GM18519 (cell line): Measurements from ENCODE around the gene LRRC4B.

Experiments
- ATAC-seq: cut with Tn5 transposase; IDR thresholded peaks from one replicate; pipeline ENCODE4 v1.9.1; 2021; ENCODE audit warnings: mild to moderate bottlenecking, moderate library complexity; ENCODE audit not compliant: unreplicated experiment, low FRiP score

Gene LRRC4B

DNA sequence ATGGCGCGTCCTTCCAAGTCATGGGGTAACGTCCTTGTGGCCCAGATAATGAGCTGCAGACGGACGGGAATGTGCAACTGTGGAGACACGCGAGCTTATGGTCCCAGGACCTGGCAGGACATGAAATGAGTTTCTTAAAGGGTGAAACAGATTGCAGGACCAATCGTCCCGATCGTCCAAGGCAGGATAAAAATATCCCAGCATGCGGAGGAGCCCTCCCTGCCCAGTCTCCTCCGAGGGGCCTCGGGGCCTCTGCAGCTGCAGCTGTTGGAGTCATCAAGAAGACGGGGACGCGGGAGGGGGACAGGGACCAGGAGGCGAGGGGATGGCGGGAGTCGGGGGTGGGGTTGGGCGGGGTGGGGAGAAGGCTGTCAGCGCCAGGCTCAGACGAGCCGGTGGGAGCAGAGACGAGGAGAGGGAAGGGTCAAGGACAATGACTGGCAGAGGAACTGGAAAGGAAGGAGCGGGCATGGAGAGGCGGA is 77.2 kb downstream of the LRRC4B start:
- no peak for ATAC-seq

DNA sequence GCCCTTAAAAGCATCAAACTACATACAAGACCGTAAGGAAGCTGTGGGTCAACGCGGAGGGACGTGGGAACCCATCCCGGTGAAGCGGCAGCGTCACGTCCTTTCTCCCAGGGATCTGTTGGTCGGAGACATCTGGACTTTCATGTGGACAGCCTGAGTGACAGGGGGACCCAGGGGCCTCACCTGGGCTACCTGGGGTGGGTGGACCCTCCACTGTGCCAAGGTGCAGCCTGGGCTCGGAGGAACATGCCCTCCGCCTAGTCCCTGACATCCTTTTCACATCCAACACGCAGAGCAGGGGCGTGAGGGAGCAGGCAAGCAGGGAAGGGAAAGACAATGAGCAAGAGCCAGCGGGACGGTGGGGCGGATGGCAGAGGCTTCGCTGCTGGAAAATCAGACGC is 77.8 kb downstream of the LRRC4B start:
- ATAC-seq = no peak

DNA sequence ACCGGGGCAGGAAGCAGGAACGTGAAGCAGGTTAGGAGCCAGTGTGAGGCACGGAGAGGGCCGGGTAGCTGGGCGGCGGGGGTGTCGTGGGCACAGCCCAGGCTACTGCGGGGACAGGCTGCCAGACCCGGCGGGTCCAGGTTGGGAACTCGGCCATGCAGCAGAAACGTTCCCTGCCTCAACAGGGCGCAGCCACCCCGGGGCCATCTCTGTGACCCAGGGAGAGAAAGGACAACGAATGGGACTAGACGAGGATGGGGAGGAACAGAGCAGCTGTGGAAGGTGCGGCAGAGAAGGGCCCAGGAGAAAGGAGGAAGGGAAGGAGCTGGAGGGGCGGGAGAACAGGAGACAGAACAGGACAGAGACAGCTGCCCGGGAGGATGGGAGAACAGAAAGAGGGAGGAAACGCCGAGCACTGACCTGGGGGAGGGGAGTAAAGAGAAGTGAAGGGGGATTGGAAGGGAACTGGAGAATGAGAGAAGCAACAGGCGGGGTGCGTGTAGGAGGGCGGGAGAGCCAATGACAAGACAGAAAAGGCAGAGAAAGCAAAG is 78.7 kb downstream of the LRRC4B start:
- no peak for ATAC-seq

DNA sequence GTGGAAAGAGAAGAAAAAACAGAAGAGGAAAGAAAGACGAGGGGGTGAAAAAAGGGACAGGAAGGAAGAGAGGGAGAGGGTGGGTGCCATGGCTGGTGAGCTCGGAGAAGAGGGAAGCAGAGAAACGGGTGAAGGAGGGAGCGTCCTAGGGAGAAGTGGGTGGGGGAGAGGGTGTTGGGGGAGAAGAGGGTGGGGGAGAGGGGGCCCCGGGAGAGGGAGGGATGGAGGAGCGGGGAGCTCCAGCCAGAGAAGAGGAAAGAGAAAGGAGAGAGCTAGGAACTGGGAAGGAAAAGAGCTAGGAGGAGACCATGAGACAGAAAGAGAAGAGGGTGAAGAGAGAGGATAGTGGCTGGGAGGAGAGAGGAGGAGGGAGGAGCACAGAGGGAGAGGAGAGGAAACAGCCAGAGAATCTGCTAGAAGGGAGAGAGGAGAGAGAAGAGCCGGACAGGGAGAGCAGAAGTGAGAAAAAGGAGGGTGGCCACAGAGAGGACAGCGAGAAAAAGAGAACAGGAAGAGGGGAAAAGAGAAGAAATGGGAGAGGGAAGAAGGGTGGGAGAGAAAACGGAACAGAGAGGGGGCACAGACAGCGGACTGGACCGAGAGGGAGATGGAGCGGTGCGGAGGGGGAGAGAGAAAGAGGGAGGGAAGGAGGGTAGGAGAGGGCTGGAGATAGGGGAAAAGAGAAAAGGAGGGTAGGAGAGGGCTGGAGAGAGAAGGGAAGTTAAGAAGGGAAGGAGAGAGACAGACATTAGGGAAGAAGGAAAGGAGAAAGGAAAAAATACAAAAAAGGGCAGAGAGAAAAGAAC is 79.6 kb downstream of the LRRC4B start:
- ATAC-seq = no peak

DNA sequence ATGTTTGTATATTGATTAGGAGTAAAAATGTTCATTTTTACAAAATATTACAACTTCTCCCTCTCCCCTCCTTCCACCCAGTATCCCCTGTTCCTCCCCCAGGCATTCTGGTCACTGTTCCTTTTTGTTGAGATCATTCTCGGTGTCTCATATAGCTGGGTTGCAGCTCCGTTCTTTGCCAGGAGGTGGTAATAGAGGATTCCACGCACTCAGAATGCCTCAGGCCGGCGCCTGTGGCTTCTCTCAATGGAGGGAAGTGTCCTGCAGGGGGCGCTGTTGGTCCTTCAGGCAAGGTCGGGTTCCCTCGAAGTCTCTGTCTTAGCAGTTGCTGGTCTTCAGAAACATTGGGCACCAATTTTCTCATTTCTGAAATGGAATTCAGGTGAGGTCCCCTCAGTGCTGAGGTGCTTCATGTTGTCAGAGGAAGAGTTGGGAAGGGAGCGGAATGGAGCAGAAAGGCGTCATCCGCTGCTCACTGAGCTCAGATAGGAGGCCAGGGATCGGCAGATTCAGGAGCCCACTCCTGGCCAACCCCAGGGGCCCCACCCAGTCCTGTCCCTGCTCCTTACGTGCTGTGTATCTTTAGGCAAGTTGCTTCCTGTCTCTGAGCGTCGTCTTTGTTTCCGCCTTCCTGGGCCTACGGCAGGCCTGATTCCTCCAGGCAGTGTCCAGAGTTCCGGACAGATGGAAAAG is 81.3 kb downstream of the LRRC4B start:
- ATAC-seq = no peak

DNA sequence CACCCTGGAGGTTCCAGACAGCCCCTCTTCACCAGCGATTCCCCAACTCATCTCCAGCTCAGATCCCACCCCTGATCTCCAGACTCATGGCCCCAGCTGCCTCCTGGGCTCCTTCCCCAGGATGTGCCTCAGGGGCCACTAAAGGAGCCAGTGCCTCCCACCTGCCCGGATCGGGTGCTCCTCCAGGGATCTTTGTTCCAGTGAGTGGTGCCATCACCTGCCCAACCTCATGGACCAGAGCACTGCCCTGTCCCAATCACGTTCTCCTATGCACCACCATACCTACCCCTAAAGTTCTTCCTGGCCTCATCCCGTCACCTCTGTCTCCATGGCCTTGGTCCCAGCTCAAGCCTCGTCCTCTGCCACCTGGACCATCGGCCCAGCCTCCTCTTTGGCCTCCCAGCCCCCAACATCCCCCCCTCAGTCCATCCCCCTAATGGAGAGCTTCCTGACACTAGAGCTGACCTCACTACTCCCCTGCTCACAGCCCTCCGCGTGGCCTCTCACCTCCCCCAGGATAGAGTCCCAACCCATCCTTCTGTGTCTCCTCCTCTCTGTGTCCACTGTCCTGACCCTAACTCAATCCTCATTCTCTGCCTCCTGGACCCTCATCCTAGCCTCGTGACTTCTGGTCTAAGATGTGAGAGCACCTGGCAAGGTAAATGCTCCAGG is 82.8 kb downstream of the LRRC4B start:
- ATAC-seq = no peak

DNA sequence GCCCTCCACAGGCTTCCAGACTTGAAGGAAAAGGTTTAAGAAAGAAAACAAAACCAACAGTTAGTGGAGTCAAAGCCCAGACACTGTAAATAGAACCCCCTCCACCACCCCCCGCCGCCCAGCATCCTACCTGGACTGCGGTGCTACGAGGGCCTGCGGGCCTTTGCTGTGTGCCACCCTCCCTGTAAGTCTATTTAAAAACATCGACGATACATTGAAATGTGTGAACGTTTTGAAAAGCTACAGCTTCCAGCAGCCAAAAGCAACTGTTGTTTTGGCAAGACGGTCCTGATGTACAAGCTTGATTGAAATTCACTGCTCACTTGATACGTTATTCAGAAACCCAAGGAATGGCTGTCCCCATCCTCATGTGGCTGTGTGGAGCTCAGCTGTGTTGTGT is 85.3 kb downstream of the LRRC4B start:
- ATAC-seq = no peak

DNA sequence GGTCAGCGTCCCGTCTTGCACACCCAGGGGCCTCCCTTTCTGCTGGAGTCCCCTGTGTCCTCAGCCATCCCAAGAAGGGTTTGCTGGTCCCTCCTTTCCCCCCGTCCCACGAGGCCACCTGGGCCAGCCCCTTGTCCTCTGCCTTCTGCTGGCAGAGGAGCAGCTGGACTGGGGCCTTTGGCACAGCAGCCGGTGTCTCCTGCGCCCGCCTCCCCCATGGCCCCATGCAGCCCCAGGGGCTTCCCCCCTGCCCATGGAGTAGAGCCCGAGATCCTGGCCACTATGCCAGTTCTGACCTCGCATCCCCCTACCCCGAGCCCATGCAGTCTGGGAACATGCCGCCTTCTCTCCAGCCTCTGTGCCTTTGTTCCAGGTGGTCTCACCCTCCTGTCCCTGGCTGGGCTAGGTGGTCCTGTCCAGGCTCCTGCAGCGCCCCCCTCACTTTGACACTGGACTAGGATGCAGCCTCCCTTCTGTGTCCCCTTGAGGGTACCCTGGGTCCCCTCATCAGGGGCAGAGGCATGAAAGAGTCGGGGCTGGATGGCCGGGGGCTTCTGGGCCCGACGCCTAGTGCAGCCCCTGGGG is 85.9 kb downstream of the LRRC4B start:
- no peak for ATAC-seq

DNA sequence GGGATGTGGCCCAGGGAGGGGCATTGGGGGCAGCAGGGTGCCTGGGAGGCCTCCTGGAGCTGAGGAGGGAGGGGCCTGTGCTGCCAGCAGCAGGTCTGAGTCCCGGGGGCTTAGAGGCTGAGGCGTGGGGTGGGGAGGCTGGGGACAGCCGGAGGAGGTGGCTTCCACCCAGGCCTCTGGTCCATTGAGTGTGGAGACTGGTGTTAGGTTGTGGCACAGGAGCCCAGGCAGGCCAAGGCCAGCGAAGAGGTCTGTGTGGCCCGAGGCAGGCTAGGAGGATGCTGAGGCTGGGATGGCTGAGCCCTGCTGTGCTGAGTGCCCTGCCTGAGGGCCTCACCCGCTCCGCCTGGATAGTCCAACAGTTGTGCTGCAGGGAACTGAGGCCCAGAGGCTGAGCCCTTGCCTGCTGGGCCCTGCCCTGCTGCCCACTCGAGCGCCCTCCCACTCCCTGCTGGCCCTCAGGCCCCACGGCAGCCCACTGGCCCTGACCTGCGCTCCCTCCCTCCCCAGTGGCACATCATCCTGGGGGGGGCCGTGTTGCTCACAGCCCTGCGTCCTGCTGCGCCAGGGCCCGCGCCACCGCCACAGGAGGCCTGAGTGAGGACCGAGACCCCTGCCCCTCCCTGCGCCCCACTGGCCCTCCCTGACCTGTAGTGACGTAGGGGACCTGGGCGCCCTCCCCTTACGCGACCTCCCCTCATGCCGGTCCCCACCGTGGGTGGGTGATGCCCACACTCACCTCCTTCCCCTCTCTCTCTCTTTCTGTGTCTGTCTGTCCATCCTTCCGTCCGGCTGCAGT is 86.7 kb downstream of the LRRC4B start:
- ATAC-seq = no peak

DNA sequence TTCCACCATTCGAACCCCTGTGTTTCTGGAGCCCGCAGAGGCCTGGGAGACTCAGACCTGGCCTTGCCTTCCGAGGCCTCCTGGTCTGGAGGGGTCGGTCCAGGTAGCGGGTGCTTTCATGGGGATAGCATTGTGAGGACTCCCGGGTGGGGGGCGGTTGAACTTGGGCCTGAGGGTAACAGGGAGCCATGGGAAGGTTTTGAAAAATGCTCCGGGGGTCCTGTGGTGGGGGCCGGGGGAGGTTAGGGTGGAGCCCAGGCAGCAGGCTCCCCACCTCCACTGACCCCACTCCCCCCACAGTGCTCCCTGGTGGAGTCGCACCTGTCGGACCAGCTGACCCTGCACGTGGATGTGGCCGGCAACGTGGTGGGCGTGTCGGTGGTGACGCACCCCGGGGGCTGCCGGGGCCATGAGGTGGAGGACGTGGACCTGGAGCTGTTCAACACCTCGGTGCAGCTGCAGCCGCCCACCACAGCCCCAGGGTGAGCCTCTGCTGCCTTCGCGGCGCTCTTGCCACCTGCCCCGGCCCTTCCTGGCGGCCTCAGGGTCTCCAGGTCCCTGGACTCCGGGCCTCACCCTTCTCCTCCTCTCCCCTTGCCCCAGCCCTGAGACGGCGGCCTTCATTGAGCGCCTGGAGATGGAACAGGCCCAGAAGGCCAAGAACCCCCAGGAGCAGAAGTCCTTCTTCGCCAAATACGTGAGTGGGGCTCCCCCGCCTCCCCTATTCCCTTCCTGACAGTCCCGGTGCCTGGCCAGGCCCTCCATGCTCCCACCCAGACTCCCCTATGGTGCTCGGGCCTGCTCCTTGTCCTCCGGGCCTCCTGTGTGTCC is 87.7 kb downstream of the LRRC4B start:
- no peak for ATAC-seq

DNA sequence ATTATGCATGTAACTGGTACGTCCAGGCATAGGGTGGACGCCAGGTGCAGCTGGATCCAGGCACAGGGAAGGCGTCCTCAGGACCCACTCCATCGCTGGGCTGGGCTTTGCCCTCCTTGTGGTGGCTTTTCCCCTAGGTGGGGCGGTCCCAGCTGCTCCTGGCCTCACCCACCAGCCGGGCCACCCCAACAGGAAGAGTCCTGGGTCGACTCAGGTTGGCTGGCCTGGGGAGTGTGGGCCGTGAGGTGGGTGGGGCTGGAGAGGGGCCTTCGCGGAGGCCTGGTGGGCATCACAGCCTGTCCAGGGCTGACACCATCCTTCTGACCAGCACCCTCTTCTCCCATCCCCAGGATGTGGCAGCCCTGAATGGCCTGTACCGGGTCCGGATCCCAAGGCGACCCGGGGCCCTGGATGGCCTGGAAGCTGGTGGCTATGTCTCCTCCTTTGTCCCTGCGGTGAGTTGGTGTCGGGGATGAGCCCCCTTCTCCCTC is 88.4 kb downstream of the LRRC4B start:
- no peak for ATAC-seq

DNA sequence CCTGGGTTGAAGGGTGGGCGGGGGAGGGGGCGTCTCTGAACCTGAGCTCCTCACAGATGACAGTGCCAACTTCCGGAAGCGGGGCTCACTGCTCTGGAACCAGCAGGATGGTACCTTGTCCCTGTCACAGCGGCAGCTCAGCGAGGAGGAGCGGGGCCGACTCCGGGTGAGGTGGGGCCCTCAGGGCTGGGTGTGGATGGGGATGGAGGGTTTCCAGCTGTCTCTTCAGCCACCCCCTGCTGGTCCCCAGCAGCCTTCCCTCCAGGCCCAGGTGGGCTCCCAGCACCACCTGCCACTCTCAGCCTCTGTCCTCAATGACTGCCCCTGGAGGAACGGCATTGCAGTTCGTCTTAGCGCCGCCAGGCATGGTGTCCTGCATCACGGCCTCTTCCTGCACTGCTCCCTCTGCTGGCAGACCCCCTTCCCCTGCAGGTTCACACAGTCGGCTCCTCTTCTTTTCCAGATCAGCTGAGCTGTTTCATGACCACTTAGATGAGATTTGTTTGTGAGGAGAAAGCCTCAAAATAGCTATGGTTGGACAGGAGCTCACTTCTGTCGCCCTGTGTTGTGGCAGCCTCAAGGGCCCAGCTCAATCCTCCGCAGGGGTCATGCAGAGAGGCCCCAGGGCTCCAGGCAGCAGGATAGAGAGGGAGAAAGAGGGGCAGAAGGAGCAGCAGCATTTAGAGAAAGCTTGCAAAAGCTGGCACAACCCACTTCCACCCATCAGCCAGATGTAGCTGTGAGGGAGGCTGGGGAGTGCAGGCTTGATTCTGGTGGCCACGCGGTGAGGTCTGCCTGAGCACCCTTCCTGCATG is 89.1 kb downstream of the LRRC4B start:
- ATAC-seq = no peak

DNA sequence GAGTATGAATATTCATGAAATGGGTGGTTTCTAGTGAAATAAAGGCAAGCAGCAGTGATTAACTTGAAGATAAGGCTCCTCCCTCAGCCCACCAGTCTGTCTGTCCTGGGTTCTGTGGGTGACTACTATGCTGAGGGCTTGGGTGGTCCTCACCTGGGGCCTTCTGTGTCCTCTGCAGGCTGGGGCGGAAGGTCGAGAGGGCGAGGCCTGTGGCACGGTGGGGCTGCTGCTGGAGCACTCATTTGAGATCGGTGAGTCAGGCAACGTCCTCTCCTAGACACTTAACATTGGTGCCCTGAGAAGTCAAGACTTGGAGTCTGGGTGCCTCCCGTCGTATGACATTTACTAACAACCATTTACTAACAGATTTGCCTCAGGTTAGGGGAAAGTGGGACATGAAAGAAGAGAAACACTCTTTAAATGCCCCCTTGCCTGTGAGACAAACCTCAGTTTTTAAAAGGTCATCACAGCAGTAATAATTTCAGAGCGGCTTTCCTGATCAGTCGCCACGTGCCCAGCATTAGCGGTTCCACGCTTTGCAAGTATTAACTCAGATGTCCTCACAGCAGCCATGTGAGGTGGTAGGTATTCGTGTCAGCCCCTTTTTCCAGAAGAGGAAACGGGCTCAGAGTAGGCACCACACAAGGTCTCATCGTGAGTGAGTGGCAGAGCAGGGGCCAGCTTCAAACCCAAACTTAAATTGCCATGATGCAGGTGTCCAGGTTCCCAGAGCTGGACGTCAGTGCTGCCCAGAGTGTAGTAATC is 90.3 kb downstream of the LRRC4B start:
- ATAC-seq = no peak

DNA sequence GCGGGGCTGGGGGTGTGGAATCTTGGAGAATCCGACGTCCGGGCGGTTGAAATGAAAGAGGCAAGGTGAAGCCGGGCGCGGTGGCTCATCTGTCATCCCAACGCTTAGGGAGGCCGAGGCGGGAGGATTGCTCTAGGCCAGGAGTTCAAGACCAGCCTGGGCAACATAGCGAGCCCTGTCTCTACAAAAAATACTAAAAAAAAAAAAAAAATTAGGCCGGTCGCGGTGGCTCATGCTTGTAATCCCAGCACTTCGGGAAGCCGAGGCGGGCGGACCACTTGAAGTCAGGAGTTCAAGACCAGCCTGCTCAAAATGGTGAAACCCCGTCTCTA is 91.4 kb downstream of the LRRC4B start:
- ATAC-seq = no peak

DNA sequence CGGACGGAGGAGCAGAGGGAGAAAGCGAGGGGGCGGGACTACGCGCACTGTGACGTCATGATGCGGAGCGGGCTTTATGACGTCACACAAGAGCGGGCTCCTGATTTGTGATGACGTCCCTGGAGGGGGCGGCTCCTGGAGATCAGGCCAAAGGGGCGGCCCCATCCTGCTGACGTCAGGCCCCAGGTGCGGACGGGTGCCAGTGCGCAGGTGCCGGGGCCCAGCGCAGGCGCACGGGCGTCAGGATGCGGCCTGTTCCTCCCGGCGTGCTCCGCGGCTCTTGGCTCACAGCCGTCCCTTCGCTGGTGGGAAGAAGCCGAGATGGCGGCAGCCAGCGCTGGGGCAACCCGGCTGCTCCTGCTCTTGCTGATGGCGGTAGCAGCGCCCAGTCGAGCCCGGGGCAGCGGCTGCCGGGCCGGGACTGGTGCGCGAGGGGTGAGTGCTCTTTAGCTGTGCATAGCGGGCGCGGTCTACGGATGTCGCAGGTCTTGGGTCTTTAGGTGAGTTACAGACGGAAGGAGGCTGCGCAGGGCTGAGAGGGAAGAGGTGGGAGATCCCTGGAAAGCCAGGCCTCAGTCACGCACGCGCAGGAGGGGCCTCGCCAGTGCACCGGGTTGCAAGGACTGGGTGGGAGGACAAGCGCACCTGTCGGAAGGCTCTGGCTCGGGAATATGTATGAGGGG is 91.9 kb downstream of the LRRC4B start, which contains the start of the genes EMC10 and GARIN5A:
Gene EMC10, plus strand, starts transcription at position 284 of the 683 bp plus-strand sequence. Its CDS starts 38 bp downstream, at position 322.
Gene GARIN5A, minus strand, starts transcription at position 625 of the 683 bp plus-strand sequence. Its CDS starts 460 bp downstream, at position 165.
- ATAC-seq = peak; percentile 53

DNA sequence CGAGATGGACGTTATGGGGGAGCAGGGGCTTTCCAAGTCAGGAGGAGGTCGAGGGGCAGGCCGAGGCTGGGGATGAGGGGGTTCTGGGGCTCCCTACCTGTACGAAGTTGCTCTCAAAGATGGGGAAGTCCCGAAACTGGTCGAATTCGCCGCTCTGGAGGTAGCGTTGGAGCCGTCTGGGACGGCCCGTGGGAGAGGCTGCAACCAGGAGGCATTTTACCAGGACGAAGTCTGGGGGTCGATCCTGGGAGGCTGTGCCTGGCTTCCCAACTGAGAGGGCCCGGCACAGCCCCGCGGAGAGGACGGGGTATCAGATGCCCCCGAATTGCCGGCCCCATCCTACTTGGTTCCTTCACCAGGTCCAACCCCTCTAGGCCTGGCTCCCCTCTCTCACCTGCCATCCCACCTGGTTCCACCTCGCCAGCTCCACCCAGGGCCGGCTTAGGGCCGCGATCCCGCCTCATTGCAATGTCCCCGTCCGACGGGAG is 92.5 kb downstream of the LRRC4B start:
- ATAC-seq = no peak
